H54 (cell line): ENCODE results near the gene NOTCH2NLA.
"Not testable (repeated sequence)": the region's sequence is repeated elsewhere in the genome, so short reads cannot be mapped to it uniquely, and the experiment has no call there.

Experiments used
- DNase-seq: peaks from one replicate; pipeline ENCODE4 v3.0.0; 2011; ENCODE audit warnings: low spot score, mixed read lengths; ENCODE audit not compliant: insufficient read length
- FAIRE-seq: peaks from 3 replicates; lab custom pipeline; 2011; peaks lifted over from hg19 to GRCh38; lab: Jason Lieb, UNC

Gene NOTCH2NLA

GRCh38 chr1:146228144-146228682 lies 608 bp downstream of the NOTCH2NLA start:
- DNase-seq, FAIRE-seq: not testable (repeated sequence)

- FAIRE-seq, DNase-seq: not testable (repeated sequence)
These were observed 54.3 kb downstream of the NOTCH2NLA start for GRCh38 chr1:146174531-146174930.

GRCh38 chr1:146167740-146168139 lies 61.1 kb downstream of the NOTCH2NLA start:
- FAIRE-seq, DNase-seq: not testable (repeated sequence)

- FAIRE-seq, DNase-seq: not testable (repeated sequence)
These were observed 61.5 kb downstream of the NOTCH2NLA start for GRCh38 chr1:146167273-146167672.

- FAIRE-seq, DNase-seq: not testable (repeated sequence)
These were observed 84.4 kb downstream of the NOTCH2NLA start, which contains the start of gene NBPF10 for GRCh38 chr1:146144465-146144864. NBPF10 (minus strand) TSS chr1:146144804; CDS start chr1:146144769, 35 bp downstream.
